LoVo (cell line): ENCODE measurements around the gene NEIL1.
A peak's percentile ranks its signal among the peaks of the same experiment; 100 is the strongest.
"Not testable (repeated sequence)": the region's sequence is repeated elsewhere in the genome, so short reads cannot be mapped to it uniquely, and the experiment has no call there.

Experiments used
- DNase-seq: peaks from one replicate; pipeline ENCODE4 v3.0.0-alpha.2; 2016; ENCODE audit warnings: low spot score

The NEIL1 gene

DNA sequence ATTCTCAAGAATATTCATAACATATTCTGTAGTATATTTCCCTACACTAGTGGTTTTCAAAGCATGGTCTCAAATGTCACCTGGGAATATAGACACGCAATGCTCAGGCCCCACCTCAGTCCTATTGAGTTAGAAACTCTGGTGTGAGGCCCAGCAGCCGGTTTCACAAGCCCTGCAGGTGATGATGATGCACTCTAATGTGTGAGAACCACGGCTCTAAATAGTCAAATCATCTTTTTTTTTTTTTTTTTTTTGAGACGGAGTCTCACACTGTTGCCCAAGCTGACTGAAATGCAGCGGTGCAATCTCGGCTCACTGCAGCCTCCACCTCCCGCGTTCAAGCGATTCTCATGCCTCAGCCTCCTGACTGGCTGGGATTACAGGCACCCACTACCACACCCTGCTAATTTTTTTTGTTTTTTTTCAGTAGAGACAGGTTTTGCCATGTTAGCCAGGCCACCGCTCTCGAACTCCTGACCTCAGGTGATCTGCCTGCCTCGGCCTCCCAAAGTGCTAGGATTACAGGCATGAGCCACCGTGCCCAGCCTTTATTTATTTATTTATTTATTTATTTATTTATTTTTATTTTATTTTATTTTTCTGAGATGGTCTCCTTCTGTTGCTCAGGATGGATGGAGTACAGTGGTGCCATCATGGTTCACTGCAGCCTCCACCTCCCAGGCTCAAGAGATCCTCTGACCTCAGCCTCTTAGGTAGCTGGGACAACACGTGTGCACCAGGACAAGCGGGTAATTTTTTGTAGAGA, 13.0 kb upstream of the NEIL1 start:
- DNase-seq, result not testable (repeated sequence)

DNA sequence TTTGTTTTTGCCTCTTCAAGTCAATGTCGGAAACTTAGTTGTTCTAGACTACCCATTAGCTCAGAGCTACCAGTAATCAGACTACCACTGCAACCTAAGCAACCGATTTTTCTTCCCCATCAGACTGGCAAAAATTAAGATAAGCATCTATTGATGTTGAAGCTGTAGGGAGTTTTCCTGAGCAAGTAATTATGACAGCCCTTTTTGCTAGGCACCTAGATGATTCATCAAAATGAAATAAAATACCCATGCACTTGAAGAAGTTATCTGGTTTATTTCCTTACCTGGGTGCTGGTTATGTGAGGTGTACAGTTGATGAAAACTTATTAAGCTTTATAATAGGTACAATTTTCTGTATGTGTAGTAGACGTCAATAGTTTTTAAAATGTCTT, 11.5 kb upstream of the NEIL1 start:
- no peak for DNase-seq

DNA sequence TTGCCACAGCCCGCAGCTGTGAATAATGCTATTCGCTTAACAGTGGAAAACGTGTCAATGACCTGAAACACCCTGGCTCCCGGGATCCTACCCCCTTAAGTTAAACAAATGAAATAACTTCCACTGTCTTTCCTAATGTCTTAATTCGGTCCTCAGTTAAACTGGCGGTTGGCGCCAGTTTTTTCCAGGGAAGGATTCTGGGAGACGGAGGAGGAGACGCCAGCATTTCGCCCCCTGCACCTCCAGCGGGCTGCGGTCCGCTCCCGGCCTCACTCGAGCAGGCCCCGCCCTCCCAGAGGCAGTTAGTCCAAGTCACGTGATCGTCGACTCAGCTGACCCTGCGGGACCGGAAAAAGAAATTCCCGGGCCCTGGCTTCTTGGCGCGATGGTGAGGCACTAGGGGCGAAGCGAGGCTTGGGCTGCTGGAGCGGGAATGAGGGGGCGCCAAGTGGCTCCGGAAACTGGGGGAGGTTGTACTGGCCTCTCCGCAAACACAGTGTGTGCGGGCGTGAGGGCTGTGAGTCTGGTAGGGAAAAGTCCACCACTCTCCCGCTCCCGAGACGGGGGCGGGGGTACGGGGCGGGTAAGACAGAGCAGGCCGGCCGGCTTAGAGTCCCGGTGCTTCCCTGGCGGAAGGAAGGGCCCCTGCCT, 11.0 kb upstream of the NEIL1 start, which contains the start of gene COMMD4:
TSS of gene COMMD4 (plus strand) at position 359 of the 651 bp plus-strand sequence. CDS start at position 386, 27 bp downstream.
- DNase-seq, result peak; percentile 95

DNA sequence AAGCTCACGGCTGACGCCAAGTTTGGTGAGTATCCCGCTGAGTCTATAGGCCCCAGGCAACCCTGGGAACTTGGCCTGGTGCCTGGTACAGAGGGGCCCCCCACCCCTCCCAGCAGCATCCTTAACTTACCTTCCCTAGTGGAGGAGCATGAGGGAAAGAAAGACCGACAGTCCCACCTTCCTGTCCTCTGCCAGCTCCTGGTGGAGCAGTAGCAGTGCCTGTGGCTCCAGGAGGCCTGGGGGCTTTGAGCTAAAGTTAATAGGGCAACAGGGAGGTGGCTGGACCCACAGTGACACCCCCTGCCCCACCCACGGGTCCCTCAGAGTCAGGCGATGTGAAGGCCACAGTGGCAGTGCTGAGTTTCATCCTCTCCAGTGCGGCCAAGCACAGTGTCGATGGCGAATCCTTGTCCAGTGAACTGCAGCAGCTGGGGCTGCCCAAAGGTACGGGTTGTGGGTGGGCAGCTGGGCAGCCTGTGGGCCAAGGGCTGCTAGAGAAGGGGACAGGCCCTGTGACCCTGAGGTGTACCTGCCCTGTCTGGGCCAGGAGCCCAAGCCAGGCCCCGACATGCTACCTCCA, 8.1 kb upstream of the NEIL1 start:
- DNase-seq, result no peak

DNA sequence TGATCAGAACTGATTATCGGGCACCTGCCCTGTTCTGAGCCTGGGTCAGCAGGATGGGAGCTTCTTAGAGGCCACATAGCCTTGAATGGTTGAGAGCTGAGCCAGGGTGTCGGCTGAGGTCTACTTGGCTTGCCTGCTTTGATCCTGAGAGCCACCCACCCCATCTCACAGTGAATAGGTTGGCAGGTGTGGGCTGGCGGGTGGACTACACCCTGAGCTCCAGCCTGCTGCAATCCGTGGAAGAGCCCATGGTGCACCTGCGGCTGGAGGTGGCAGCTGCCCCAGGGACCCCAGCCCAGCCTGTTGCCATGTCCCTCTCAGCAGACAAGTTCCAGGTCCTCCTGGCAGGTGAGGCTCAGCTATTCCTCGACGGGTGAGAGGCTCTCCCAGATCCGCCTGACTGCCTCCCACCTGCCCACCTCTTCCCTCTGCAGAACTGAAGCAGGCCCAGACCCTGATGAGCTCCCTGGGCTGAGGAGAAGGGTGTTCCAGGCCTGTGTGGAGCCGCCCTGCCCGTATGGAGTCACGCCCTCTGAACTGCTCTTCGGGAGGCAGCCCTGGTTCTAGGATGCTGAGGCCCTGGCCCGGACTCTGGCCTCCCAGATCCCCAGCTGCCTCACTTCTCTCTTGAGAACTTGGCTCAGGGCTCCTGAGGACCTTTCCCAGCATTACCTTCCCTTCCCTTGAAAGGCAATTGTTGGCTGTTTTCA, 7.2 kb upstream of the NEIL1 start:
- no peak for DNase-seq

DNA sequence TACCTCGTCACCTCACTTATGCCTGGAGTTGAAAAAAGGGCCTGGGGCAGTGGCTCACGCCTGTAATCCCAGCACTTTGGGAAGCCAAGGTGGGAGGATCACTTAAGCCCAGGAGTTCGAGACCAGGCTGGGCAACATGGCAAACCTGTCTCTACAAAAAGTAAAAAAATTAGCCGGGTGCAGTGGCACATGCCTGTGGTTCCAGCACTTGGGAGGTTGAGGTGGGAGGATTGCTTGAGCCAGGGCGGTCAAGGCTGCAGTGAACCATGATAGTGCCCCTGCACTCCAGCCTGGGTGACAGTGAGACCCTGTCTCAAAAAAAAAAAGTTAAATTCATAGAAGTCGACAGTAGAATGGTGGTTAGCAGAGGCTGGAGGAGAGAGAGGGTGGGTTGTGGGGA, 4.6 kb upstream of the NEIL1 start:
- no peak for DNase-seq

DNA sequence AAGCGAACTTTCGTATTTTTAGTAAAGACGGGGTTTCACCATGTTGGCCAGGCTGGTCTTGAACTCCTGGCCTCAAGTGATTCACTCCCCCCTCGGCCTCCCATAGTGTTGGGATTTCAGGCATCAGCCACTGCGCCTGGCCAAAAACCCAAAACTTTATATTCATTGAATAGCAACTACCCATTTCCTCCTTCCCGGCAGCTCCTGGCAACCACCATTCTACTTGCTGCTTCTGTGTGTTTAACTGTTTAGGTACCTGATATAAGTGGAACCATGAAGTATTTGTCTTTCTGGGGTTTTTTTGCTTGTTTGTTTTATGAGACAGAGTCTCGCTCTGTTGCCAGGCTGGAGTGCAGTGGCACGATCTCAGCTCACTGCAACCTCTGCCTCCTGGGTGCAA, 2.9 kb upstream of the NEIL1 start:
- DNase-seq, result not testable (repeated sequence)

DNA sequence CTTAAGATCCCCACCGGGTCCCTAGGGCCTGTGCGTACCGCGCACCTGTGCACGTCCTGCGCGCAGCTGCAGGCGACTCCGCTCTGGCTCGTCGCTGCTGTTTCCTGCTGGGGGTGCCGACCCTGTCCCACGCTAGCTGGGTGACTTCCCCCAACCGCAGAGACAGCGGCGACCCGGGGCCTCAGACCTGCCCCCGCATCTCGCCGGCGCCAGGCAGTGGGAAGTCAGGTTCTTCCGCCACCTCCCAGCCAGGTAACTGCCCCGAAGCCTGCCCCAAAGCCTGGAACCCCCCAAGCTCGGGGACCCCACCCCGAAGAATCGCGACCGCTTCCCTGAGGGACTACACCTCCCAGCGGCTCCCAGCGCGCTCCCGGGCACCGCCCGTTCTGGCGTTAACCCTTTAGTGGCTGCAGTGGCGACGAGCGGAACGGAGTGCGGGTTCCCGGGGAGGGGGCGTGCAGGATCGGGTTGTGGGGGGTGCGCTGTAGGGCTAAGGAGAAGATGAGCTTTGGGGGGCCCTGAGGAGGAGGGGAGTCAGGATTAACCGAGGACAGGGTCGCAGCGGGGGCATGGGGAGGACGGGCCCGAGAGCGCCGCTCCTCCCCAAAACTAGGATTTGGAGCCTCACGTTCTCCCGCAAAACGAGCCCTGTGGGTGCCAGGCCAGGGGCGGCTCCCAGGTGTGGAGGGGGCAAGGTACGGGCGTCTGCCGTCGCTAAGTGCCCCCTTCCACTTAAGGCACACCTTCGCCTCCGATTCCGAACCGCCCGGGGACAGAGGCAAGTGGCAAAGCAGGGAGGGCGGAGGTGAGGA, 589 bp downstream of the NEIL1 start:
- DNase-seq, result peak; percentile 61

DNA sequence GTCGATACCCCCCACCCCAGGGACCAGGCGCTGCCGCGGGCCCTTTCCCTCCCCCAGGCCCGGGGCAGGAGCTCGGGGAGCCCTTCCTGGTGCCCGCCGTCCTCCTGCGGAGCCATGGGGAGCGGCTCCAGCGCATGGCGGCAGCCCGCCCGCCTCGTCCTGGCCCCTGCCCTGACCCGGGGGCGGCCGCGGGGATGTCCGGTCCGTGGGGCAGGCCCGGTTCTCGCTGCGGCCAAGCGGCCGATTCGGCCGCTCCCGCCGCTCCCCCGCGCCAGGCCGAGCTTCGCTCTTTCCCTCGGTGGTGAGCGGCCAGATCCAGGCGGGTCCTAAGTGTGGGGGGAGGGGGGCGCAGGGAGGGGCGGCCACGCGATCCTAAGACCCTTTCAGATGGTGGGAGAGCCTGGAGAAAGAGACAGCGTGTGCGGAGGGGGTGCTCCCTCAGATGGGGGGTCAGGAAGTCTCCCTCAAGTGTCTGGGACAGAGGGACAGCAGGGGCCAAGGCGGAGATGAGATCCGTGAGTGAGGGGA, 1.3 kb downstream of the NEIL1 start:
- no peak for DNase-seq

DNA sequence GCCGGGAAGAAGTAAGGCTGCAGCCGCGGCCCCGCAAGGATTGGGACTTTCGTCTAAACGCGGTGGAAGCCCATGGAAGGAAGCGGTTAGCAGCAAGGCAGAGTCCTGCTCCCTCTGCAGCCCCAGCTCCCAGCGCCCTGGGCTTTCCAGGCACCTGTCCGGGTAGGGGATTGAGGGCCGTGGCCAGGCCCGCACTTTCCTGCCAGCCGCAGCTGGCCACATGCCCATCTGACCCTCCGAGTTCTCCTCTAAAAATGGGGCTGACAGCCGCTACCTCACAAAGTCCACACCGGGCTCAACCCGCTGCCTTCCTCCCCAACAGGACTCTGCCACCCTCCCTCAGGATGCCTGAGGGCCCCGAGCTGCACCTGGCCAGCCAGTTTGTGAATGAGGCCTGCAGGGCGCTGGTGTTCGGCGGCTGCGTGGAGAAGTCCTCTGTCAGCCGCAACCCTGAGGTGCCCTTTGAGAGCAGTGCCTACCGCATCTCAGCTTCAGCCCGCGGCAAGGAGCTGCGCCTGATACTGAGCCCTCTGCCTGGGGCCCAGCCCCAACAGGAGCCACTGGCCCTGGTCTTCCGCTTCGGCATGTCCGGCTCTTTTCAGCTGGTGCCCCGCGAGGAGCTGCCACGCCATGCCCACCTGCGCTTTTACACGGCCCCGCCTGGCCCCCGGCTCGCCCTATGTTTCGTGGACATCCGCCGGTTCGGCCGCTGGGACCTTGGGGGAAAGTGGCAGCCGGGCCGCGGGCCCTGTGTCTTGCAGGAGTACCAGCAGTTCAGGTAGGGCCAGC, 1.9 kb downstream of the NEIL1 start:
- no peak for DNase-seq

DNA sequence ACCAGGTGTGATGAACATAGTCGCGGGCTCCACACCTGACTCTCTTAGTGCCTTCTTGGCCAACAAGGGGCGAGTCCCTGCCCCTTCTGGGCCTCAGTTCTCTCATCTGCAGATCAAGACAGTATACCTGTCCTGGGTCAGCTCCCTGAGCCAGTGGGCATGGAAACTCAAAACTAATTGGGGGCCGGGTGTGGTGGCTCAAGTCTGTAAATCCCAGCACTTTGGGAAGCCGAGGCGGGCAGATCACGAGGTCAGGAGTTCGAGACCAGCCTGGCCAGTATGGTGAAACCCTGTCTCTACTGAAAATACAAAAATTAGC, 2.5 kb downstream of the NEIL1 start:
- not testable (repeated sequence) for DNase-seq

DNA sequence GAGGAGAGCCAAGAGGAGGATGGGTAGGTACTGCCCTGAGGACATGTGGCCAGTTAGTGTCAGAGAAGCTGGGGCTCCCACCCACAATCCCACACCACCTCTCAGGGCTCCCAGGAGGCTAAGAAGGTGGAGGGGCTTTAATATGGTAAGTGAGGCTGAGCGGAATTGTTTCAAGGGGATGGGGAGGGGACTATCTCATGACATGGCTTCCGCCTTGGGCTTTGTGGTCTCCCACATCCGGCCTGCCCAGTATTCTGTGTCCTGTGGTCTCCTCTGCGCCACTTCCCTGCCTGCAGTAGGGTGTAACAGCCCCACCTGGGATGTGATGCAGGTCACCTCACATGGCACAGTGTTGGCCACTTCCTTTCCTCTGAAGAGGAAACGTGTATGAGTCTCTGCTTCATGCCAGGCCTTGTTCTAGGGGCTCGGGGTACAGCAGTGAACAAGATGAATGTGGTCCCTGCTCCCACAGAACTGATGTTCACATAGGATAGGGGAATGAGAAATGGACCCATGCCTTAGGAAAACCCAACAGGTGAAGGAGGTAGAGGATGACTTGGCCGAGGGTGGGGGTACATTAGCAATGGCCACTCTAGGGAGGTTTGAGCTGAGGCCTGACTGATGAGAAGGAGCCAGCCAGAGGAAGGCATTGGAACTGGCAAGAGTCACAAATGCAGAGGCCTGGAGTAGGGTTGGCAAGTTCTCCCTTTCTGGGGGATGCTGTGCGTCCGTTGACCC, 3.2 kb downstream of the NEIL1 start:
- DNase-seq, result no peak

DNA sequence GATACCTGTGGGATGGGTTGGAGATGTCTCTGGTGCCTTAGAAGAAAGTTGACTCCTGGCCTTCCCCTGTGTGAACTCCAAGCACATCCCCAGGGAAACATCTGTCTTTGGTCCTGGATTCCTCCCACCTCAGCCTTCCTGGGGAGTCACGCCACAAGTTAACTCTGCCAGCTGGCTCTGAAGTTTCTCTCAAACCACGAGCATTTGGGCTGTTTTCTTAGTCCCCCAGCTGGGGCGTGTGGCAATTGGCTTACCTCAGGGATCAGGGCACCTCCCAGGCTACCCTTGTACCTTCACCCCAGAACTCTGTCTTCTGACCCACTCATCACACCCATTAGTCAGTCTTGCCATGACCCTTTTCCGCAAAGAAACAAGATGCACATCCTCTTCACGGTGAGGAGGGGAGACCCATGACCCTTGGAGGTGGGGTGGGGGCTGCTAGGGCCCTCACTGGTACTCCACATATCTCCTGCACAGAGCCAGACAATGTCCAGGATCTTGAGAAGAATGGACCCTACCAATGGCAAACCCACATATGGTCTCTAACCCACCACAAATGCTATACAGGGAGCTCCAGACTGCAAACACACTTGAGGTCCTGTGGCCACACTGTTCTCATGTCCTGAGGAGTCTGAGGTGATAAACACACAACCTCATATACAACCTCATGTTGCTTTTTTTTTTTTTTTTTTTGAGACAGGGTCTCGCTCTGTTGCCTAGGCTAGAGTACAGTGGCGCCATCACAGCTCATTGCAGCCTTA, 3.9 kb downstream of the NEIL1 start:
- DNase-seq, result no peak

DNA sequence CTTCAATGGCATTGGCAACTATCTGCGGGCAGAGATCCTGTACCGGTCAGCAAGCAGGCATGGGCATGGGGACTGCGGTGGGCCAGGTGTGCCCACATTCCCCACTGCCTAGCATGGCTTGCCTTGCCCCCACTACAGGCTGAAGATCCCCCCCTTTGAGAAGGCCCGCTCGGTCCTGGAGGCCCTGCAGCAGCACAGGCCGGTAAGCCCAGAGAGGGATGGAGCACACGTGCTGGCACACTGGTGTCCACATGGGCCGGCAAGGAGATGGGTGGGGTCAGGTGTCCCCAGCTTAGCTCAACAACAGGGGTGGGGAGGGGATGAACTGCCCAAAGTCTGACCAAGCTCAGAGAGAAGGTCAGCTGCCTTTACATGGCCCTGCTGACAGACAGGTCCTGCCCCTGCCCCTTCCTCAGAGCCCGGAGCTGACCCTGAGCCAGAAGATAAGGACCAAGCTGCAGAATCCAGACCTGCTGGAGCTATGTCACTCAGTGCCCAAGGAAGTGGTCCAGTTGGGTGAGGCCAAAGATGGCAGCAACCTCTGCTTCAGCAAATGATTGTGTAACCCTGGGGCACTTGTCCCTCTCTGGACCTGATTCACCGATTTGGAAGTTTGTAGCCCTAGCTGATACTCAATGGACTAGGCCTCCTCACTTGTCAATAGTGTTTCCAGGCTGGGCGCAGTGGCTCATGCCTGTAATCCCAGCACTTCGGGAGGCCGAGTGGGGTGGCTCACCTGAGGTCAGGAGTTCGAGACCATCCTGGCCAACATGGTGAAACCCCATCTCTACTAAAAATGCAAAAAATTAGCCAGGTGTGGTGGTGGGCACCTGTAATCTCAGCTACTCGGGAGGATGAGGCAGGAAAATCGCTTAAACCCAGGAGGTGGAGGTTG, 5.6 kb downstream of the NEIL1 start:
- DNase-seq, result no peak

DNA sequence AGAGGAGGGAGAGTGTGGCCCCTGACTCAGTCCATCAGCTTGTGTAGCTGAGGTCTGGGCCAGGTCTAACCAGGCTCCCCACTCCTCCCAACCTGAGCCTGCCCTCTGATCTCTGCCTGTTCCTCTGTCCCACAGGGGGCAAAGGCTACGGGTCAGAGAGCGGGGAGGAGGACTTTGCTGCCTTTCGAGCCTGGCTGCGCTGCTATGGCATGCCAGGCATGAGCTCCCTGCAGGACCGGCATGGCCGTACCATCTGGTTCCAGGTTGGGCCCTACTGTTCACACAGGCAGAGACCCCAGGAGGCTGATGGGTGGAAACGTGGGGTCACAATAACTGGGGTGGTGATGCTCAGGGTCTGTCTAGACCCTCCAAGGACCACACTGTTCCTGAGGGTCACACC, 6.8 kb downstream of the NEIL1 start:
- DNase-seq, result no peak

DNA sequence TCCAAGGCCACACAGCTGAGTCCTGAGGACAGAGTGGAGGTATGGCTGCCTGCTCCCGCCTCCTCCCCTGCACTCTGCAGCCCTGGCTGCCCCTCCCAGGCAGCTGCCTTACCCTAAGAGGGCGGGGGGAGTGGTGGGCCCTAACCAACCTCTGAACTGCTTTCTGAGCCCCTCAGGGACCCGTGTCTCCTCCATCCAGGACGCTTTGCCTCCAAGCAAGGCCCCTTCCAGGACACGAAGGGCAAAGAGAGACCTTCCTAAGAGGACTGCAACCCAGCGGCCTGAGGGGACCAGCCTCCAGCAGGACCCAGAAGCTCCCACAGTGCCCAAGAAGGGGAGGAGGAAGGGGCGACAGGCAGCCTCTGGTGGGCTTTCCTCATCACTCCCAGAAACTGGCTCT, 7.6 kb downstream of the NEIL1 start:
- no peak for DNase-seq

DNA sequence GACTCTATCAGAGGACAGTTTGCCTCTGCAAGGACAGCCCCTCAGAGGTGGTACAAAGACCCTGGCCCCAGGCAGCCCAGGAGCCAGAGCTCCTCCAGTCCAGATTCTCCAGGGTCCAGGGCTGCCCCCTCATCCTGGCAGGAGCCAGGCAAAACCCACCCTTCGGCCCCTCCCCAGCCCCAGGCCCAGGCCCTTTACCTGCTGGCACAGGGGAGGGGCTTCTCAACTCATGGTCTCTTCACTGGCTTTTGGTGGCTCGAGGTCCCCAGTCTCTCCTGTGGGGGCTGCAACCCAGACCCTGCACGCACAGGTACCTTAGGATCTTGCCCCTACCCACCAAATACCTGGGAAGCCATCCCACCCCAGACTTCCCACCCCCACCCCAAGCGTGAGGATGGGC, 8.5 kb downstream of the NEIL1 start:
- no peak for DNase-seq

DNA sequence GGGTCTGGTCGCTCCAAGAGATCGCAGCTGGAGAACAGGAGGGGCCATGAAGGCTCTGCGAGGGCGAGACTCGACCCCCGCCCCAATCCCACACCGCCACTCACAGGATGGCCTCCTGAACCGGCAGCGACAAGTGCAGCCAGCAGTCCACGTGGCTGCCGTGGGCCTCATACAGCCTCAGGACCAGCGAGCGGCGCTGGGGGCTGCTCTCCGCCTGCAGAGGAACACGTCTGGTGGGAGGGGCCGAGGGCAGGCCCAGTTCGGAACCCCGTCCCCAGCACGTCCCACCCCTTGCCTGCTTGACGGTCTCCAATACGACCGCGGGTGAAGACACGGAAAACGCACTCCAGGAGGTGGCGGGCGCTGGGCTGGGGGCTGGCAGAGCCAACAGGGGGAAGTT, 9.2 kb downstream of the NEIL1 start:
- no peak for DNase-seq
